HEK293T (cell line): ENCODE data around the gene DENND11.

ENCODE experiments used
- BHLHE40 ChIP-seq: fragments of 450-650 bp; IDR thresholded peaks from 2 replicates; pipeline ENCODE4 v1.6.1; 2016; ENCODE audit warnings: mild to moderate bottlenecking, moderate library complexity, borderline replicate concordance
- ELF4 ChIP-seq: fragments of 450-650 bp; IDR thresholded peaks from 2 replicates; pipeline ENCODE4 v1.6.1; 2017; ENCODE audit warnings: antibody characterized with exemption
- FOXA1 ChIP-seq: fragments of 450-650 bp; IDR thresholded peaks from 2 replicates; pipeline ENCODE4 v1.6.1; 2016; ENCODE audit warnings: mild to moderate bottlenecking
- FOXM1 ChIP-seq: fragments of 450-650 bp; IDR thresholded peaks from 2 replicates; pipeline ENCODE4 v1.6.1; 2017; ENCODE audit warnings: mild to moderate bottlenecking, borderline replicate concordance
- NFRKB ChIP-seq: fragments of 450-650 bp; IDR thresholded peaks from 2 replicates; pipeline ENCODE4 v1.6.1; 2016; ENCODE audit warnings: mild to moderate bottlenecking, moderate library complexity
- SP1 ChIP-seq: fragments of 450-650 bp; IDR thresholded peaks from 2 replicates; pipeline ENCODE4 v1.6.1; 2017

DNA sequence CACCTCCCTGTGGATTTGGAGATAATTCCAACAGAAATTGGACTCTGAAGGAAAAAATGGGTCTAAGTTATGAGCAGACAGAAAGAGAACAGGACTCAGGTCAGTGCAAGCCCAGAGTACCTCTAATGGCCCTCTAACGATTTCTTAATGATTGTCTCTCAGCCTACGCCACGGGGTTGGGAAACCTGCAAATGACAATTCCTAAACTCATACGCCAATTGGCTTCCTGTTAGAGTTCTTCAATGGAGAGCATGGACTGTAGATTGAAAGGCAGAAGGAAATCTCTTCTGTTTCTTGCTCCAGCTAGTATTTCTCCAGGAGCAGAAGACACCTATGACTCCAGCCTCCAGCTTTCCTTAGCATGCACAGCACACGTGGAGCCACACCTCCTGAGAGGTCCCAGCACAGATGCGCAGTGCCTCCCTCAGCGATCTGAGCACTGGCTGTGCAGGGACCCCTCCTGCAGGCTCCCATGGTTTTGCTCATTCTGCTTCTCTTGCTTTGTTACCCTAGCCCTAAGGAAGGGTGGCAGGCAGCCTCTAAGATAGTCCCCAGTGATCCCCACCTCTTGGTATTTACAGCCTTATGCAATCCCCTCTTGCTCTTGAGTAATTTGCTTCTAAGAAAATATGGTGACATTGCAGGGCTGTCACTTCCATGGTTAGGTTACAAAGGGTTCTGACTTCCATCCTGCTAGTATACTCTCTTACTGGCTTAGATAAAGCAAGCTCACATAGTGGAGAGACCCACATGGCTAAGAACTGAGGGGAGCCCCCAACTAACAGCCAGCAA lies 30.1 kb downstream of the DENND11 start:
- TF ChIP-seq BHLHE40 (no peak), FOXA1 (no peak), ELF4 (no peak), NFRKB (no peak), FOXM1 (no peak), SP1 (no peak)
